ENCODE data around the gene FBXL15. TPM values are rescaled to one million over a fixed set of nuclear protein-coding genes. Genes with fewer than 3 reads are reported as not detected.
A peak's percentile ranks its signal among the peaks of the same experiment; 100 is the strongest.

The FBXL15 gene
- total and polyA plus RNA-seq, 2 of the 13 experiments (the other 11 are each of a cell fraction or from before 2014, with no cell fraction given): 4.3 to 8.3 TPM

DNA sequence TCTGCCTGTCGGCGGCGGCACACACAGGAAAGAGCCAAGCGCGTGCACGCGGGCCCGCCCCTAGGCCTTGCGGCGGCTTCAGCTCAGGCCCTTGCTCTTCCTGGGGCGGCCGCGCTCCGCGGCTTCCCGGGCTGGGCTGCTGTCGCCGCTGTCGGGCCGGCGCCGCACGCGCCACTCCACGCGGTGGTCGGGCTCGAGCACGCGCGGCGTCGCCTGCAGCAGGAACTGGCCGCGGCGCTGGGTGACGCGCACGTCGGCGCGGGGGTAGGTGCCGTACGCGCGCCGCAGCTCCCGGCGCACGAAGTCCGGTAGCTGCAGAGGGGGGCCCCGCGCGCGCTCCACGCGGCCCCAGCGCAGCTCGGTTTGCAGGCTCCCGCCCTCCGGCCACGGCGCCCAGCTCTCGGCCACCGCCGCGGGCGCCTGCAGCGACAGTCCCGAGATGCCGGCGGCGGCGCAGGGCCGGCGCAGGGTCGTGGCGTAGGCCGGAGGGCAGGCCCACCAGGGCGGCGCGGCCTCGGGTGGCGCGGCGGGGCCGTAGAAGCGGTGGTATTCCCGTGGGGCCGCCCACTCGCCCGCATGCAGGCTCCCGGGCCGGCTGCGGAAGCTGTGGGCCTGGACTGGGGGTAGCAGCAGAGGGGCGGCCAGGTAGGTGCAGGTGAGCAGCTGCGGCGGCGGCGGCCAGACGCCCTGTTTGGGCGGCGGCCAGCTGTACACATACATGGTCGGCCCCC lies 29.9 kb downstream of the FBXL15 start (continued):
- 0 out of 2 replicates have a peak, but pooled peaks have one; percentile 27 for TF ChIP-seq ZIK1 (CRISPR knock-in tag; IDR thresholded peaks at IDR 0.05; ENCODE audit: borderline replicate concordance, low read depth)
- TF ChIP-seq, protein P1, sequence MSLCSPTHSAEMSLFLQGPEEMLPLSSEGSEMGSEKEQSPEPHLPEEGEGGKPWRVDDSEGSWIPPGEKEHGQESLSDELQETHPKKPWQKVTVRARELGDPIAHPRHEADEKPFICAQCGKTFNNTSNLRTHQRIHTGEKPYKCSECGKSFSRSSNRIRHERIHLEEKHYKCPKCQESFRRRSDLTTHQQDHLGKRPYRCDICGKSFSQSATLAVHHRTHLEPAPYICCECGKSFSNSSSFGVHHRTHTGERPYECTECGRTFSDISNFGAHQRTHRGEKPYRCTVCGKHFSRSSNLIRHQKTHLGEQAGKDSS (CRISPR knock-in tag; IDR thresholded peaks at IDR 0.05; ENCODE audit: borderline replicate concordance, low read depth): 0 out of 2 replicates have a peak, but pooled peaks have one; percentile 57
- TF ChIP-seq NKX3-1 (CRISPR knock-in tag; IDR thresholded peaks at IDR 0.05): no peak
- TF ChIP-seq ZNF687 (CRISPR knock-in tag; IDR thresholded peaks at IDR 0.05): peak; percentile 84
- TF ChIP-seq ZNF816 (CRISPR knock-in tag; IDR thresholded peaks at IDR 0.05; ENCODE audit: borderline replicate concordance): no peak
- peak; percentile 56; the same call in 1 of the 2 replicates for TF ChIP-seq ZNF776 (CRISPR knock-in tag; IDR thresholded peaks at IDR 0.05)
- TF ChIP-seq GTF2F1 (IDR thresholded peaks at IDR 0.05; ENCODE audit: low read length): no peak
- TF ChIP-seq DMAP1 (CRISPR knock-in tag; IDR thresholded peaks at IDR 0.05): peak; percentile 66; the same call in 1 of the 2 replicates
- peak; percentile 86; the same call in 1 of the 2 replicates for TF ChIP-seq ARNT2 (CRISPR knock-in tag; IDR thresholded peaks at IDR 0.05; ENCODE audit: low read depth)
- no peak for TF ChIP-seq ARID2 (CRISPR knock-in tag; IDR thresholded peaks at IDR 0.05; ENCODE audit: borderline replicate concordance)
- no peak for TF ChIP-seq ZNF432 (CRISPR knock-in tag; IDR thresholded peaks at IDR 0.05; ENCODE audit: borderline replicate concordance)
- peak; percentile 41; the same call in 1 of the 2 replicates for TF ChIP-seq ZBTB7B (CRISPR knock-in tag; IDR thresholded peaks at IDR 0.05)
- TF ChIP-seq BCLAF1 (IDR thresholded peaks at IDR 0.05): no peak
- peak; percentile 95 for TF ChIP-seq MAX (IDR thresholded peaks at IDR 0.05)
- peak; percentile 76 for TF ChIP-seq RAD21 (CRISPR knock-in tag; IDR thresholded peaks at IDR 0.05)
- TF ChIP-seq RAD51 (IDR thresholded peaks at IDR 0.05; ENCODE audit: borderline replicate concordance): no peak
- TF ChIP-seq, protein P2, sequence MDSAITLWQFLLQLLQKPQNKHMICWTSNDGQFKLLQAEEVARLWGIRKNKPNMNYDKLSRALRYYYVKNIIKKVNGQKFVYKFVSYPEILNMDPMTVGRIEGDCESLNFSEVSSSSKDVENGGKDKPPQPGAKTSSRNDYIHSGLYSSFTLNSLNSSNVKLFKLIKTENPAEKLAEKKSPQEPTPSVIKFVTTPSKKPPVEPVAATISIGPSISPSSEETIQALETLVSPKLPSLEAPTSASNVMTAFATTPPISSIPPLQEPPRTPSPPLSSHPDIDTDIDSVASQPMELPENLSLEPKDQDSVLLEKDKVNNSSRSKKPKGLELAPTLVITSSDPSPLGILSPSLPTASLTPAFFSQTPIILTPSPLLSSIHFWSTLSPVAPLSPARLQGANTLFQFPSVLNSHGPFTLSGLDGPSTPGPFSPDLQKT (CRISPR knock-in tag; IDR thresholded peaks at IDR 0.05; ENCODE audit: borderline replicate concordance): no peak
- no peak for TF ChIP-seq KLF12 (CRISPR knock-in tag; IDR thresholded peaks at IDR 0.05; ENCODE audit: borderline replicate concordance)
- TF ChIP-seq NCOR1 (IDR thresholded peaks at IDR 0.05; ENCODE audit: borderline replicate concordance, low read length): no peak
- 0 out of 2 replicates have a peak, but pooled peaks have one; percentile 23 for TF ChIP-seq SALL2 (CRISPR knock-in tag; IDR thresholded peaks at IDR 0.05)
- TF ChIP-seq ZNF446 (CRISPR knock-in tag; IDR thresholded peaks at IDR 0.05): no peak

Data from HepG2 (cell line).